Measurements from ENCODE around the gene RARB.

GRCh38 chr3:25418596-25418995, 9.5 kb upstream of the RARB start:
- TF ChIP-seq CTCF (IDR thresholded peaks at IDR 0.05; ENCODE audit: insufficient read depth, low read length) (no peak), SPI1 (IDR thresholded peaks at IDR 0.05; ENCODE audit: borderline replicate concordance, low read depth) (no peak), GABPA (IDR thresholded peaks at IDR 0.05; ENCODE audit: low read depth) (no peak), POLR2AphosphoS5 (IDR thresholded peaks at IDR 0.05; ENCODE audit: low read depth) (no peak)
